ENCODE measurements around the gene FLAD1.

DNA sequence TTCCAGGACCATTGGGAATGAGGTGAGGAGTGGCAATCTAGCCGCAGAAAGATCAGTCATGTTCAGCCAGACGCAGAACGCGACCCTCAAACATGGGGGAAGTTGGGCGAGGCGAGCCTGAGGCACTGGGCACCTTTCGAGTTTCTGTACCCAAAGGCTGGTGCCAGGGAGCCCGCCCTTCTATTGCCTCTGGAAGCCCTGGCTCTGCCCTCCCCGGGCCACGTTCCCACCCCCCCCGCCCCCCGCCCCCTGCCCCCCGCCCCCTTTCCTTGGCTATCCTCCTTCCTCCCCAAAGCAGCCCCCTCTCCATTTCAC, 17.2 kb downstream of the FLAD1 start:
- TF ChIP-seq, protein P1, sequence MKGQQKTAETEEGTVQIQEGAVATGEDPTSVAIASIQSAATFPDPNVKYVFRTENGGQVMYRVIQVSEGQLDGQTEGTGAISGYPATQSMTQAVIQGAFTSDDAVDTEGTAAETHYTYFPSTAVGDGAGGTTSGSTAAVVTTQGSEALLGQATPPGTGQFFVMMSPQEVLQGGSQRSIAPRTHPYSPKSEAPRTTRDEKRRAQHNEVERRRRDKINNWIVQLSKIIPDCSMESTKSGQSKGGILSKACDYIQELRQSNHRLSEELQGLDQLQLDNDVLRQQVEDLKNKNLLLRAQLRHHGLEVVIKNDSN (CRISPR knock-in tag; IDR thresholded peaks at IDR 0.05), result no peak
- no peak for TF ChIP-seq GTF2I (CRISPR knock-in tag; conservative IDR thresholded peaks at IDR 0.05)
